CD14-positive monocyte (primary cell): ENCODE measurements around the gene LRP6. TPM values are rescaled to one million over a fixed set of nuclear protein-coding genes. Genes with fewer than 3 reads are reported as not detected.

Experiments used
- DNase-seq, 3 donors: peaks; one replicate each; pipeline ENCODE4 v3.0.0-alpha.2; 2011 to 2022
- H2AFZ ChIP-seq: 2 replicates; pipeline ENCODE4 v1.6.0; 2012; ENCODE audit warnings: mild to moderate bottlenecking, low read depth, low read length, inconsistent platforms; ENCODE audit not compliant: insufficient read depth, poor library complexity, severe bottlenecking
- H3K27ac ChIP-seq, 2 donors: 1 replicate in 1 of 2; 2 replicates in 1 of 2; pipeline ENCODE4 v1.5.1; 2012 to 2013; ENCODE audit warnings: low read length in 2 of 2, control low read depth in 1 of 2, inconsistent platforms in 1 of 2, low read depth in 1 of 2, mild to moderate bottlenecking in 1 of 2
- H3K27me3 ChIP-seq, 2 donors: one replicate each; pipeline versions ENCODE4 v1.6.0 to v1.6.1; 2011 to 2013; ENCODE audit warnings: low read length in 2 of 2; ENCODE audit not compliant: control insufficient read depth in 2 of 2, insufficient read depth in 2 of 2
- H3K36me3 ChIP-seq, 2 donors: replicated peaks in 1 of 2; 1 replicate in 1 of 2; 2 replicates in 1 of 2; pipeline versions ENCODE4 v1.5.1 to v1.6.1; 2012 to 2013; ENCODE audit warnings: low read length in 2 of 2, control low read depth in 1 of 2, inconsistent platforms in 1 of 2, mild to moderate bottlenecking in 1 of 2; ENCODE audit not compliant: insufficient read depth in 2 of 2, control insufficient read depth in 1 of 2
- H3K4me1 ChIP-seq, 2 donors: 1 replicate in 1 of 2; 2 replicates in 1 of 2; pipeline versions ENCODE4 v1.5.1 to v1.6.1; 2012 to 2013; ENCODE audit warnings: low read length in 2 of 2, control low read depth in 1 of 2, inconsistent platforms in 1 of 2, mild to moderate bottlenecking in 1 of 2, moderate library complexity in 1 of 2; ENCODE audit not compliant: insufficient read depth in 2 of 2, control insufficient read depth in 1 of 2
- H3K4me2 ChIP-seq: replicated peaks from 2 replicates; pipeline ENCODE3; 2012; ENCODE audit warnings: low read length, moderate library complexity, mild to moderate bottlenecking; ENCODE audit not compliant: poor library complexity, severe bottlenecking; ENCODE audit errors: extremely low read depth
- H3K4me3 ChIP-seq, 3 experiments: fragments of 200-600 bp in 1 of 3; sonication (generic) in 1 of 3; replicated peaks in 1 of 3; 1 replicate in 2 of 3; 2 replicates in 1 of 3; pipeline ENCODE4 v1.5.1; 2011 to 2013; ENCODE audit warnings: low read length in 3 of 3, mild to moderate bottlenecking in 3 of 3, control low read depth in 2 of 3, low read depth in 2 of 3, inconsistent platforms in 1 of 3, moderate library complexity in 1 of 3
- H3K79me2 ChIP-seq: 2 replicates; pipeline ENCODE4 v1.6.0; 2012; ENCODE audit warnings: mild to moderate bottlenecking, control low read depth, inconsistent platforms, low read length, moderate library complexity; ENCODE audit not compliant: insufficient read depth
- H3K9ac ChIP-seq: 2 replicates; pipeline ENCODE4 v1.6.0; 2017; ENCODE audit warnings: low read length, mild to moderate bottlenecking; ENCODE audit not compliant: insufficient read depth, poor library complexity, severe bottlenecking
- H3K9me3 ChIP-seq, 2 donors: replicated peaks in 1 of 2; 1 replicate in 1 of 2; 2 replicates in 1 of 2; pipeline versions ENCODE4 v1.5.1 to v1.6.1; 2012 to 2013; ENCODE audit warnings: low read length in 2 of 2, control low read depth in 1 of 2; ENCODE audit not compliant: control insufficient read depth in 1 of 2, insufficient read depth in 1 of 2
- H4K20me1 ChIP-seq: 2 replicates; pipeline ENCODE4 v1.6.0; 2012; ENCODE audit warnings: mild to moderate bottlenecking, low read length, control low read depth, moderate library complexity; ENCODE audit not compliant: insufficient read depth
- H3K27ac Mint-ChIP-seq, 7 donors: one replicate each; pipeline ENCODE4 v1.8.0; 2020; ENCODE audit warnings: mild to moderate bottlenecking in 7 of 7, mixed read lengths in 7 of 7, moderate library complexity in 6 of 7, inconsistent platforms in 2 of 7
- H3K27me3 Mint-ChIP-seq, 3 donors: one replicate each; pipeline ENCODE4 v1.8.0; 2021 to 2022; ENCODE audit warnings: low read depth in 3 of 3, mild to moderate bottlenecking in 3 of 3, mixed read lengths in 3 of 3, moderate library complexity in 3 of 3, inconsistent platforms in 1 of 3
- H3K36me3 Mint-ChIP-seq, 2 donors: one replicate each; pipeline ENCODE4 v1.8.0; 2020; ENCODE audit warnings: mixed read lengths in 2 of 2, inconsistent platforms in 1 of 2, mild to moderate bottlenecking in 1 of 2
- H3K4me1 Mint-ChIP-seq: one replicate; pipeline ENCODE4 v1.8.0; 2020; ENCODE audit warnings: mild to moderate bottlenecking, mixed read lengths
- H3K4me3 Mint-ChIP-seq, 2 donors: one replicate each; pipeline ENCODE4 v1.8.0; 2020; ENCODE audit warnings: mild to moderate bottlenecking in 2 of 2, mixed read lengths in 2 of 2, moderate library complexity in 1 of 2
- H3K9me3 Mint-ChIP-seq, 7 donors: one replicate each; pipeline ENCODE4 v1.8.0; 2020 to 2022; ENCODE audit warnings: mixed read lengths in 7 of 7, mild to moderate bottlenecking in 6 of 7, moderate library complexity in 6 of 7, inconsistent platforms in 2 of 7
- CTCF ChIP-seq: fragments of 200-600 bp; IDR thresholded peaks from one replicate; pipeline ENCODE4 v1.8.0; 2022; ENCODE audit warnings: antibody characterized with exemption, mild to moderate bottlenecking
- WGBS: methylation state at CpG from one replicate; pipeline ENCODE4 v1.1.5; 2013; ENCODE audit warnings: missing lambda C conversion rate; ENCODE audit not compliant: insufficient coverage; 5-methylcytosine and 5-hydroxymethylcytosine counted together
- intact Hi-C, 2 donors: fragments of 100-400 bp; cut with micrococcal nuclease; formaldehyde crosslinking; loops; one replicate each; pipeline versions ENCODE4 v1.15.0 to v1.15.1; 2023
- polyA plus RNA-seq, 3 donors: library from polyadenylated mRNA; depleted of rRNA in 1 of 3; unstranded in 2 of 3; stranded (reverse) in 1 of 3; fragments of 300-500 nt in 2 of 3; fragments of >200 nt in 1 of 3; fragmentation: Illumina TruSeq in 2 of 3; gene quantifications; 1 replicate in 2 of 3; 2 replicates in 1 of 3; pipeline ENCODE4 v1.2.3, GENCODE V29; 2012 to 2021

The LRP6 gene
- polyA plus RNA-seq, 3 donors = 0.08 TPM; not detected in 2

GRCh38 chr12:12210983-12211382 lies 55.9 kb downstream of the LRP6 start:
- H3K4me3 ChIP-seq = no peak overlapping the region
- Mint-ChIP-seq H3K4me1 (peaks cover 5% of the 10 kb centered on the region), H3K27me3 (peaks cover 1 to 4% (median 4%) of the 10 kb centered on the region in 3 donors), H3K4me3 (no peak overlapping the region), H3K27ac (no peak overlapping the region), H3K36me3 (no peaks in the 10 kb centered on the region), H3K9me3 (no peaks in the 10 kb centered on the region)
- no peak overlapping the region for H3K27ac ChIP-seq
- no peaks in the 10 kb centered on the region for H3K36me3 ChIP-seq
- H4K20me1 ChIP-seq = no peaks in the 10 kb centered on the region
- H3K9me3 ChIP-seq = no peaks in the 10 kb centered on the region
- H2AFZ ChIP-seq = no peak overlapping the region
- intact Hi-C loops = no loop called here
- H3K79me2 ChIP-seq = no peaks in the 10 kb centered on the region
- no peaks in the 10 kb centered on the region for H3K4me1 ChIP-seq
- WGBS = no CpG with 5 or more reads among the region's 5 CpGs
- no peaks in the 10 kb centered on the region for H3K27me3 ChIP-seq
- no peak for TF ChIP-seq CTCF
- no peak overlapping the region for H3K9ac ChIP-seq
- no peak overlapping the region for H3K4me2 ChIP-seq
- DNase-seq = no peak

- Mint-ChIP-seq H3K4me1 (peaks cover 5% of the 10 kb centered on the region), H3K27ac (no peak overlapping the region)
- H3K79me2 ChIP-seq = no peaks in the 10 kb centered on the region
These were observed 56.4 kb downstream of the LRP6 start for GRCh38 chr12:12210416-12210815.

More at GRCh38 chr12:12210416-12210815, 56.4 kb downstream of the LRP6 start:
- no peak overlapping the region for H3K27ac ChIP-seq
- Mint-ChIP-seq H3K9me3 (no peaks in the 10 kb centered on the region), H3K36me3 (no peaks in the 10 kb centered on the region), H3K4me3 (no peak overlapping the region), H3K27me3 (peaks cover 1 to 4% (median 4%) of the 10 kb centered on the region in 3 donors)
- H3K4me2 ChIP-seq = no peak overlapping the region
- H3K9me3 ChIP-seq = no peaks in the 10 kb centered on the region
- no peaks in the 10 kb centered on the region for H3K4me1 ChIP-seq
- no peak overlapping the region for H3K9ac ChIP-seq
- H2AFZ ChIP-seq = no peak overlapping the region
- H4K20me1 ChIP-seq = no peaks in the 10 kb centered on the region
- no peak for TF ChIP-seq CTCF
- intact Hi-C loops = no loop called here
- H3K27me3 ChIP-seq = no peaks in the 10 kb centered on the region
- no peak for DNase-seq
- 100% methylated on average over 1 of the region's 1 CpG for WGBS
- no peak overlapping the region for H3K4me3 ChIP-seq
- no peaks in the 10 kb centered on the region for H3K36me3 ChIP-seq
